Stimulated activated CD4-positive, alpha-beta T cell treated with anti-CD3 and anti-CD28 coated beads, Interleukin-4, amount 100 ng/mL, for 4 hours (primary cell): Measurements from ENCODE around the gene CCDC126.
"Not testable (repeated sequence)": the region's sequence is repeated elsewhere in the genome, so short reads cannot be mapped to it uniquely, and the experiment has no call there.

Experiments used
- DNase-seq, 2 experiments: peaks; one replicate each; pipeline ENCODE4 v3.0.0-alpha.2; 2020

The CCDC126 gene, protein sequence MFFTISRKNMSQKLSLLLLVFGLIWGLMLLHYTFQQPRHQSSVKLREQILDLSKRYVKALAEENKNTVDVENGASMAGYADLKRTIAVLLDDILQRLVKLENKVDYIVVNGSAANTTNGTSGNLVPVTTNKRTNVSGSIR

DNA sequence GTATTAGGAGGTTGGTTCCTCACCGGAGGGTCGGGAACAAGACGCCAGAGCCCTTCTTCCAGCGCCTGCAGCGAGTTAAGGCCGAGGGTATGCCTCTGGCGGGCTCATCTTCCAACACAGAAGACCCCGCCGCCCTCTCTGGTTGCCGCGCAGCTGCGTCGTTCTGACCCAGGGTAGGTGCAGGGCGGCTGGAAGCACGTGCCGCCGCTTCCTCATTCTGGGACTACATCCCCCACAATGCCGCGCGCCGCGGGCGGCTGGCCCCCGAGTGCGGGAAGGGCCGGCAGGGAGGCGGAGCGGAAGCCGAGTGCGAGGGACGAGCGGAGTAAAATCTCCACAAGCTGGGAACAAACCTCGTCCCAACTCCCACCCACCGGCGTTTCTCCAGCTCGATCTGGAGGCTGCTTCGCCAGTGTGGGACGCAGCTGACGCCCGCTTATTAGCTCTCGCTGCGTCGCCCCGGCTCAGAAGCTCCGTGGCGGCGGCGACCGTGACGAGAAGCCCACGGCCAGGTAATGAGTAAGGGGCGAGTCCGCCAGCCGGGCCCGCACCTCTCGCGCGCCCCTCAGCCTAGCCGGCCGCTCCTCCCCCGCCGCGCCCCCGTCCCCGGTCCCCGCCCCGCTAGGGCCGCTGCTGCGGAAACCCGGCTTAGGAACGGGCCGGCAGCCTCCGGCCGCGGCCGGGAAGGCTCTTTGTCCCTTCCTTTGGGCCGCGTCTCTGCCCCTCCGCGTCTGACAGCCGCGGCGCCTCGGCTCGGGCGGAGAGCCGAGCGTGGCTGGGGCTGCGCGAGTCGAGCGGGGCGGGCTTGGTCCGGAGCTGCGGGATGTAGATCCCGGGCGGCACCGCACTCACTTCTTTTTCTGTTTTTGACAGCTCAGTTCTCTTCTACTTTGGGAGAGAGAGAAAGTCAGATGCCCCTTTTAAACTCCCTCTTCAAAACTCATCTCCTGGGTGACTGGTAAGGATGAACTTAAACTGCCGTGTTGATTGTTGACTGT lies at the start of gene CCDC126:
Gene CCDC126 (plus strand): TSS at position 289 of the 998 bp plus-strand sequence. CDS start 13,934 bp downstream, outside the sequence.
- peak; percentile 81 to 83 for DNase-seq

DNA sequence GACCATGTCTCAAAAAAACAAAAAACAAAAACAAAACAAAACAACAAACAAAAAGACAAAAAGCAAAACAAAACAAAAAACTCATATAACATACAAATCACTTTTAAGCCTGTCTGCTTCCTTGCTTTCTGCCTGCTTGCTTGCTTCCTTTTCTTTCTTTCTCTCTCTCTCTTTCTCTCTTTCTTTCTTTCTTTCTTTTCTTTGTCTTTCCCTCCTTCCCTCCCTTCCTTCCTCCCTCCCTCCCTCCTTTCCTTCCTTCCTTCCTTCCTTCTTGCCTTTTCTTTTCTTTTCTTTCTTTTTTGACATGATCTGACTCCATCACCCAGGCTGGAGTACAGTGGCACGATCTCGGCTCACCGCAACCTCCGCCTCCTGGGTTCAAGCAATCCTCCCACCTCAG lies 49.5 kb upstream of the CCDC126 start:
- no peak for DNase-seq

DNA sequence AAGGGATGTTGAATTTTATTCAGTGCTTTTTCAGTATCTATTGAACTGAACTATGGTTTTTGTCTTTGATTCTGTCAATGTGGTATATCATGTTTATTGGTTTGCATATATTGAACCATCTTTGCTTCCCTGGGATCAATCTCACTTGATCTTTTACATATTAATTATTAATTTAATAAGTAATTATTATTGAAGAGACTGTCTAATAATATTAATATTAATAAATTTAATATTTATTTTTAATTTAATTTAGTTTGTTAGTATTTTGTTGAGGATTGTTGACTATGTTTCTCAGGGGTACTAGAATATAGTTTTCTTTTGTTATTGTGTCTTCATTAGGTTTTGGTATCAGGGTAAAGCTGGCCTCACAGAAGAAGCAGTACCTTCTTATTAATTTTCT lies 38.9 kb upstream of the CCDC126 start:
- no peak for DNase-seq

DNA sequence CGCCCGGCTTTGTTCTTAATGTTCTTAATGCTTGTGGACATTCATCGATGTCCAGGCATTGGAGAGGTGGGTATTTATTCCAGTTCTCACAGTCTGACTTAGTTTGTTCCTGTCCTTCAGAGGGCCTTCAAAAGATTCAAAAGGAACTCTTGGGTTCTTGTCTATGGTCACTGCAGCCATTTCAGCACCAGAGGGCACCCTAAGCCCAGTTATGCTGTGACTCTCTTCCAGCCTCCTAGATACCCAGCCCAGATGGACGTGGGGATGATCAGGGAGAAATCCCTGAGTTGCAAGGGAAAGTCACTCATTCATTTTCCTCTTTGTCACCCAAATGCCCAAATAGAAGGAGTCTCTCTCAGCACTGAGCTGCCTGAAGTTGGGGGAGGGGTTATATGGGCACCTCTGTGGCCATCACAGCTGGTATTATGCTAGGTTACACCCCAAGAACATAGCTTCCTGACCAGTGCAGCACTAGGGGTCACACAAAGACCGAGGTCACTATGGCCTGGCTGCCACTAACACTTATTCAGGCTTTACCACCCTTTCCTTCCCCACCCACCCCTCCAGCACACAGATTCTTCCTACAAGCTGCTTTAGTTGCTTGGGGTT lies 26.5 kb upstream of the CCDC126 start:
- peak; percentile 55 to 62 for DNase-seq

DNA sequence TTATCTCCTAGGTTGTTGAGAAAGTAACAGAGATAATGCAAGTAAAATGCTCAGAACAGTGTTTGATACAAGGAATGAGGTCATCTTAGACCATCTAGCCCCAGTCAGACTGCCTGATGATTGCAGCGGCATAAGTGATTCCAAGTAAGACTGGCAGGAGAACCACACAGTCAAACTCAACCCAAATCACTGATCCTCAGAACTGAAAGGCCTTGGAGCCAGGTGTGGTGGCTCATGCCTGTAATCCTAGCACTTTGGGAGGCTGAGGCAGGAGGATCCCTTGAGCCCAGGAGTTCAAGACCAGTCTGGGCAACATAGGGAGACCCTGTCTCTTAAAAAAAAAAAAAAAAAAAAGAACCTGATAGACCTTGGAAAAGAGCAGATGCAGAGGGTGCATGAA lies 15.2 kb upstream of the CCDC126 start:
- not testable (repeated sequence) for DNase-seq

DNA sequence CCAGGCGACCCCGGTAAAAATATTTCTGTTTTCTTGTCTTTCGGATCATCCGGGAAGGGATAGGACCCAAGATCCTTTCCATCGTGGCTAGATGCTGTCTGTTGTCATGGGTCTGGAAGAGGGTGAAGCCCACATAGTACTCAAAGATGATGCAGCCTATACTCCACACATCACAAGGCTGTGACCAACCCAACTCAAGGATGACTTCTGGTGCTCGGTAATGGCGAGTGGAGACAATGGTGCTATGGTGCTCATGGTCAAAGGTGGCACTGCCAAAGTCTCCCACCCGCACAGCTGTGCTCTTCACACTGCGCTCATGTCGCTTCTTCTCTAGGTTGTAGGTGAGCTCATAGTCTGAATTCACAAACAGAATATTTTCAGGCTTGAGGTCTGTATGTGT lies 11.9 kb upstream of the CCDC126 start:
- DNase-seq: not testable (repeated sequence)

DNA sequence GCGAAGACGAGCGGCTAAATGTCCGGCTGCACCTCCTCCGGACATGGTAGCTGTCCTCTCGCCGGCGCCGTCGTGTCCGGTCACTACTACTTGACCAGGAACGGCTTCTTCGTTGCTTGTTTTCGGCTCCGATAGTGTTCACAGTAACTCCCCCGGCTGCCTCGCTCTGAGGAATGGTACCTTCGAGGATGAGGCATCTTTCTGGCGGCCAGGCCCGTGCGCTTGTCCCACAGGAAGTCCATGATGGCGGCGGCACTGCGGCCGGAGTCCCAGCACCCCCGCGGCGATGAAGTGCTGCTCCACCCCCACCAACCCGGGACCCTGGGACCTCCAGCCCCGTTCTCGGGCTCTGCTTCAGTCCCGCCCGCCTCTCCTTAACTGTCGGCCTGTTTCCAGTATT lies 11.0 kb upstream of the CCDC126 start:
- no peak for DNase-seq

DNA sequence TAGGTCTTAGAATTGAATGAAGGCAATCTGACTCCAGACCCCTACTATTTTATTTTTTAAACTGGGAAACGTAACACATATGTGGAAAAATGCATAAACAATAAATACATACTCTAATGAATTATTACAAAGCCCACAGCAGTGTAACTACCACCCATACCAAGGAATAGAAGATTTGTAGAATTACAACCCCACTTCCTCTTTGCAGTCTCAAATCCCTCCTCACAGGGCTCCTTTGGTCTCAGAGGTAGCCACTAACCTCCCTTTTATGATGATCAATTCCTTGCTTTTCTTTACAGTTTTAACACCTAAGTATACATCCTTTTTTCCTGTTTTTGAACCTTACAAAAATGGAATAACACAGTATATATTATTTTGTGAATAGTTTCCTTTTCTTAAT lies 6.7 kb upstream of the CCDC126 start:
- DNase-seq: no peak

DNA sequence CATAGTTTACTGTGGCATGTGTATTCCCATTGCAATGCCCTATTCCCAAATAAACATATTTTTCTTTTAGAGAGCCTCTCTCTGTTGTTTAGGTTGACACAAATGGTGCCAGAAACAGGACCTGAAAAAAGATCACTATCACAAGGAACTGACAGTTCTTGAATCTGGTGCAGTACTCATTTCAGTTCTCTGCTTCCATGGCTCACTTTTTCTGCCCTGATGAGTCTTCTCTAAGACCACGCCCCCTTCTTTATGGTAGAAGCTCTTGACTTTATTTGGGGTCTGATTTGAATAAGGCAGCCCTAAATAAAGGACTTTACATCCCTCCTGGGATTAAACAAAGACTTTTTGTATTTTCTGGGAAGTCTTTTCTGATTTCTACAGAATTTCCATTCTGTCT lies 3.5 kb upstream of the CCDC126 start:
- no peak for DNase-seq

DNA sequence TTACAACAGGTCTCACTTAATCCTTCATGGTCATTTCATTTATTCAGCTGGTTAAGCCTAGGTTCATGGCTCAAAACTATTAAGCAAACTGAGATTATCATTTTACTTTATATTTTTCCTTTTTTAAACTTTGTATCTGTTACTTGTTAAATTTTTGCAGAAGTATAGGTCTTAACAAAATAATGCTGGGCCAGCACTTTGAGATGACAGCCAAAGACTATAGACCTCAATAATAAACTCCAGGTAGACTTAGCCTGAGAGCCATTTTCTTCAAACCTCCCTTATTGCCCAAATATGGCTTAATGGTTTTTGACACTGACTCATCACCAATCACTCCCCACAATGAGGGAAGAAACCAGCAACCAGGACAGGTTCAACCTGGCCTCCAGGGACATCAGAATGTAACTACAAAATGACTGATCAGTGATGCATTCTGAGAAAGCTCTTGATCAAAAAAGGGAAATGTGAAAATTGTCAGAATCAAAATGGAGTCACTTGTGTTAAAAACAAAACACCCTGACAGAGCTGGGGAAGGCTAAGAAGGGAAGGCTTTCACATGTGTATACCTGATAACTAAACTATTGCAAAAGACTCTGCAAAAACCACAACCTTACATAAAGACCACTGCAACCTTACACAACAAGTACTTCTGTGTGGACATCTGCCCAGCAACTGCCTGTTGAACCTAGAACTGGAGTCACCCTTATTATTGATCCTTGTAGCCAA lies 2.1 kb upstream of the CCDC126 start:
- no peak for DNase-seq

DNA sequence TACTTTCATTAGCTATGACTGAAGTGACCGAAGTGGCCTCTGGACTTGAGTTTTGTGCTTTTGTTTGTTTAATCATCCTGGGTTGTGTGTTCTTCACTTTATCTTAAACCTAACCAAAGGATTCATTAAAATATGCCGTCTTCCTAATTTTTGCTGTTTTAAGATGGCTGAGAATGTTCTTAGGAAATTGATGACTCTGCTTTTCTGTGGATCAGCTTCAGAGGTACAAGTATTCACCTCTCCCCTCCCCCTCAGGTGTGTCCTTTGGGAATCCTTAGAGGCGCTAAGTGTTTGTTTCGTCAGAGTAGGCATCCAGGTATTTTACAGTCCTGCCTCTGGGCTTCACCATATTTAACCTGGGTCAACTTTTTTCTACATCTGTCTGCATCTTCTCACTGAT lies 1.1 kb downstream of the CCDC126 start:
- DNase-seq: no peak

DNA sequence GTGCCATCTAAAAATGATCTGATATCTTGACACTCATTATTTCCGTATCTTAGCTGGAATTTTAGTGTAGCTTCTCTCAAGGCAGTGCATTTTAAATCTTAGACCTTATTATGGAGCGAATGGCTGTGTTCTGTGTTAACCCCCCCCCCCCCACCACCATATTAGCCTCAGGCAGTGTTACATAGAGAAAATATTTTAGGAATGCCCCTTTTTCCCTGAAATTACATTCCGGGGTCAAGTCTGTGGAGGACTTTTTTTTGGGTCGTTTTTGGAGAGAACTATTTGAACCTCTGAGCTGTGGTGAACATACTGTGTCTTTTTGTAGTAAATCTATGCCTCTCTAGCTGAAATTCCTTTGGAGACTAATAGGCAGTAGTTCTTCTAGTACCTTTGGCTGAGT lies 3.1 kb downstream of the CCDC126 start:
- DNase-seq: no peak

DNA sequence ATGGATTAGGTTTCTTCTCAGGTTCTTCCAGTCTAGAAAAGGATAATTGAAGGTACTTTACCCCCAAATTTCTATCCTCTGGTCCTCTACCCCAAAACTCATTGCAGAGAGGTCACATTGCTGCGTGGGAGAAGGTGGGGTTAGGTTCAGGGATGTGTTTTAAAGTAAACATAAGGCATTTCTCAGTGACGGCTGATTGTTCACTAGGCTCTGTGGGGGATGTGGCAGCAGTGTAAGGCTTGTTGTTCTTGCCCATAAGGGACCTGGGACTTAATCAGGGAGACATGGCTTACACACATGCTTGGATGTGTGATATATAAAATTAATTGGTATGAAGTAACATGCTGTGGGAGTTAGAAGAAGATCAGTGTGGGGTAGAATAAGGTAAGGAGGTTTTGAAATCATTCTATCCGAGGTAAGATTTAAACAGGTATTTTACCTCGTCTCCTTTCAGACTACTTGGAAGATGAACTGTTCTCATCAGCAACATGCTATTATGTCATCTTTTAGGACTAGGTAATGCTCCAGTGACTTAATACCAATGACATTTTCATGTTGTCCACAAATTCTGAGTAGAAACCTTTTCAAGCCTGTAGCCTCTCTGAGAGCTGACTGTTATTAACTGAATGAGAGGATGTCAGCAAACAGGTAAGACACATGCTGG lies 6.6 kb downstream of the CCDC126 start:
- DNase-seq: no peak

DNA sequence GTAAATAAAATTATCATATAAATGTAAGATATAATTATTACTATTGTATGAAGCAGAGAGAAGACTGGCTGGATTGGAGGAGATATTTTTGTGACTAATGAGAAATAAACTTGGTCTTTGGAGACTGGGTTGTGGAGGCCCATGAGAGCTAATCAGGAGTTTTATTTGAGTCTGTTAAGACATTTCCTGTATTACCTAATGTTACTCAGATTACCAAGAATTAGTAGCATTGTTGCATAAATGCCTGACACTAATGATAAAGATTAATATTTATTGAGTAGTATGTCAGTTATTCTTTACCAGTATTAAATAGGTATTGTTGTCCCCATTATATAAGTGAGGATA lies 7.1 kb downstream of the CCDC126 start:
- no peak for DNase-seq

DNA sequence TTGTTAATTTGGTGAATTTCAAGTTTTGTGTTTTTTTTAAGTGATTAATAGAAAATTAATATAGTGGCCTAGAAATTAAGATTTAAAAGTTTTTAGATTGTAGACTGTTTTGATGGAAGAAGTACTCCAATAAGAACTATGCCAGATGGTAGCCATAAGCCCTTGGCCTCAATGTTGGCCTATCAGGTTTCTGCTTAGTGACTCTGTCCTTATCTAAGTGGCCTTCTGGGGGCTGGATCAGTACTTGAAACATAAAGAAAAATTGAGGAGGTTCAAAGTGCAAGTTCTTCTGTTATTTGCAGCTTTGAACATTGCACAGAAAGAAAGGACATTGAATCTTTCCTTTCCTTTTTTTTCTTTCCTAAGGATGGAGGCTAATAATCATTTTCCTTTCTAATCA lies 9.9 kb downstream of the CCDC126 start:
- DNase-seq: no peak

DNA sequence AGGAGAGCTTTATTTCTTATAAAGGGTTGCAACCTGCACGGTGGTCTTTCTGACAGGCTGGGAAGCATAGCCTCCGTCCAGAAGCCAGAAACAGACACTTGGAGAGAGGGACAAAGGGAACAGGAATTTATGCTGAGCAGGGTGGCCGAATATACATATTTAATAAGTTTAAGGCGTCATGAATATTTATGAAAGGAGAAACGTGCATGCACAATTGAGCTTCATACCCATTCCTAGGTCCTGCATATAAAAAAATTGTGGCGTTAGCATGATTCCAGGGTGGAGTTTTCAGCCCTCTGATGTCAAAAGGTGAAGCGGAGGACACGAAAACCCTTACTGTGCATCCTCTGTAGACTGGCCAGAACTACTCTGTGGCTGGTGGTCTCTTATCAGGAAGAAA lies 10.7 kb downstream of the CCDC126 start:
- DNase-seq: no peak

DNA sequence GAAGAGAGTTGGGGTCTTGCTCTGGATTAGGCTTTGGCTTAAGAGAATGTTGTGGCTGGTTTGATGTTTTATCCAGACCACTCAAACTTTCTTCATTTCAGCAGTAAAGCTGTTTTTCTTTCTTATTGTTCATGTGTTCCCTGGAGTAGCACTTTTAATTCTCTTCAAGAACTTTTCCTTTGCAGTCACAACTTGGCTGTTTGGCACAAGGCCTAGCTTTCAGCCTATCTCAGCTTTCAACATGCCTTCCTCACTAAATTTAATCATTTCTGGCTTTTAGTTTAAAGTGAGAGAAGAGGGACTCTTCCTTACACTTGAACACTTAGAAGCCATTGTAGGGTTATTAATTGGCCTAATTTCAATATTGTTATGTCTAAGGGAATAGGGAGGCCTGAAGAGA lies 18.1 kb downstream of the CCDC126 start:
- DNase-seq: no peak

DNA sequence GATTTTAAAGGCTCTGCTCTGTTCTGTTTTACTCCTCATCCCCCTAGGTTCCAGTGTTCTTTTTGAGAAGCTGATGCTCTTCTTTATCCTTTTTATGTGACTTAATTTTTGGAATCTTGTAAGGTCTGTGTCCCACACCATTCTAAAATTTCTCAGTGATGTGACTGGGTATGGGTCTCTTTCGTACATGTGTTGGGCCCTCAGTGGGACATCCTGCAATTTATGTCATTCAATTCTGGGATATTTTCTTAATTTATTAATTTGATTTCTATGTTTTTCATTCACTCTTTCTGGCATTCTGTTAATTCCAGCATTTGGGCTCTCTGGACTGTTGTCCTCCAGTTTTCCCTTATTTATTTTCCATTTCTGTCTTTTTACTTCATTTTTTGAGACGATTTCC lies 19.4 kb downstream of the CCDC126 start:
- no peak for DNase-seq

DNA sequence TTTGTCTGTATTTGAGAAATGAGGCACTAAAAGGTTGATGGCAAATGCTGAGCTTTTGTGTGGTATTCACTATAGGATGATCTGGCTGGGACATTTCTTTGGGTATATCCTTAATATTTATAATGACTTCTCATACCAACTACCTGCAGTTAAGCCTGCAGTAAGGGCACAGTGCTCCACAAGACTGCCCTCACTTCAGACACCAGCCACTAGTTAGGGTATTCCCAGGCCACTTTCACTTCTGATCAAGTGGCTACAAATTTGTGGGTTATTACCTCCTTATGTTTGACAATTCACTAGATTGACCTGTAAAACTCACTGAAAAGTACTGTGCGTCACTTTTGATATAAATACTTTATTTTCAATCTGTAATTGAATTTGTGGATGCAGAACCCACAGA lies 20.3 kb downstream of the CCDC126 start:
- no peak for DNase-seq

DNA sequence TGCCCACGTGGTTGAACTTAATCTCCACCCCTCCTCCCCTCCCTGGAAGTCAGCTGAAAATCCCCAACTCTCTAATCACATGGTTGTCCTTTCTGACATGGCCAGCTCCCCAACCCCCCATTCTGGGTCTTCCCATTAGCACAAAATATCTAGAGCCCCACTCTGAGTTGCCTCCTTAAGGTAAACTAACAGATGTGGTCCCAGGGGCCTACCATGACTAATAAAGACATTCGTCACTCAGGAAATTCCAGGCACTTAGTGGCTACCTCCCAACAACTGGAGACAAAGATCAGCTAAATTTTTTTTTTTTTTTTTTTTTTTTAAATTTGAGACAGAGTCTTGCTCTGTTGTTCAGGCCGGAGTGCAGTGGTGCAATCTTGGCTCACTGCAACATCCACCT lies 21.1 kb downstream of the CCDC126 start:
- no peak for DNase-seq

DNA sequence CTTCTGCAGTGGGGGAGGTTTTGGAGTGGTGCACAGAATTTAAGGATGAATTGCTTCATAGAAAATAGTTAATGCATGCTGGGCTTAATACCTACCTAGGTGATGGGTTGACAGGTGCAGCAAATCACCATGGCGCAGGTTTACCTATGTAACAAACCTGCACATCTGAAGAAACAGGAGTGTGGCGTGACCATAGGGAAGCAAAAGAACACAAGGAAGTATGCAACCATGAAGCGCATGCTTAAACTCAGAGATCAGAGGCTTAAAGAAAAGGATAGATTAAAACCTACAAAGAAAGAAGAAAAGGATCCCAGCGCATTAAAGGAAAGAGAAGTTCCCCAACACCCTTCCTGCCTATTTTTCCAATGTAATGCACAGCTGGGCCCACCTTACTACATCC lies 22.0 kb downstream of the CCDC126 start:
- no peak for DNase-seq

DNA sequence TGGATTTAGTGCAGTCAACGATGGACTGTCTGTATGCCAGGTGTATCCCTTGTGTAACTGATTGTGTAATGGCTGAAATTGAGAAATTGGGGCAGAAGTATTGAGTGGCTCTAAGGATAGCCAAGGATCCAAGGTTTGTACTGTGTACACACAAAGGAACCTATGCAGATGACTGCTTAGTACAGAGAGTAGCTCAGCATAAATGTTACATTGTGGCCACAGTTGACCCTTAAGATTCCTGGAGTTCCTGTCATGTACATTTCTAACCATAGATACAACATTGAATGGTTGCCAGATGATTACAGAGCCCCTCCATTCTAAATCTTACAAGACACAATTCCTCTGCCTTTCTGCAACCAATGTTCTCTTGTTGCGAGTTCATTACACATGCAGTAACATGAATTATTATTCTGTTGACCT lies 25.3 kb downstream of the CCDC126 start:
- no peak for DNase-seq

DNA sequence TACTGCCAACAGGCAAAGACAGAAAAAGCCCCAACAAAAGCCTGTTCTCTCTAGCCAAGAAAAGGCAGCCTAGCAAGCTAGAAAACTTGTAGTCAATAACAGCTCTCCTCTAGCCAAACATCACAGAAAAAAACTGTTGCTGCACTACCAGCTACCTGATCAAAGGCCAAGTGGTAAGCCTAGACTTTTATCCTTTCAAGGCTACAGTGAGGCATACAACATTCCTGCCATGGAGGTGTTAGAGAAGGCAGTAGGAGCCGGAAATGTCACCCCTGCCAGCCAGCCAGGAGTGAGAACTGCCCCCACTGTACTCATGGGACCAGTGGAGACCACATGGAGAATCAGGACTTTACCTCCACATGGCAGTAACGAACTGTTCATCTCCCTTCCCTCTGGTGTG lies 31.2 kb downstream of the CCDC126 start:
- no peak for DNase-seq
